ENCODE data around the gene COMMD7. TPM values are rescaled to one million over a fixed set of nuclear protein-coding genes. Genes with fewer than 3 reads are reported as not detected.

COMMD7 gene
- total RNA-seq: 10 to 100 TPM; 11.3 to 31.6 (median 25.4) TPM

DNA sequence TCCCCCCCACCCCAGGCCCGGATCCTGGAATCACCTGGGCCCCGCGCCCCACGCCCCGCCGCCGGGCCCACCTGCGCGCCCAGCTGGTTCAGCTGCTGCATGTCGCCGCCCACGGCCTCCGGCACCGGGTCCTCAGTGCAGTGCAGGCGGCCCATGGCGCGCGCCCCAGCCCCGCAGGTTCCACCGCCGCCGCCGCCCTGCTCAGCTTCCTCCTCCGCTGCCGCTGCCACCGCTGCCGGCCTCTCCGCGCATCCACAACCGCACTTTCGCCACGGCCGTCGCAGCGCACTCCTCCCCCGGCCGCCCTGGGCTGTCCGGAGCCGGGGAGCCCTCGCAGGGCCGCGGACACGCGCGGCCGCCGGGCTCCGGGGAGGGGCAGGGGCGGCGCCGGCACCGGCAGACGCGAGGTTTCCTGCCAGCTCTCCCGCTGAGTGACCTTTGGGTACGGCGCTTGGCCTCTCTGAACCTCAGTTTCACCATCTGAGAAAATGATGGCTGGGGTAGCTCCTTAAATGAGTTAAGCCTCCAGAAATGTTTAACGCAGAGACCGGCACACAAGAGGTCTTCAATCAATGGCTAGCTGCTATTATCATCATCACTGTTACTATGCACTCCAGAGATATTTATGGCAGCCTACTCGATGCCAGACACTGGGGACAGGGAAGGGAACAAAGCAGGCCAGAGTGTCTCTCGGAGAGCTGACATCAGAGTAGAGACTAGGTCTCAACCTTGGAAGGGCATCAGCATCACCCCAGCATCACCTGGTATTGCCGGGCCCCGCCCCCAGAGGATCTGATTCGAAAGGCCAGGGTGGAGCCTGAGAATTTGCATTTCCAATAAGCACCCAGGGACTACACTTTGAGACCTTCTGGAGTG is at the start of gene COMMD7:
Gene COMMD7, minus strand, starts transcription at position 231 of the 876 bp plus-strand sequence. Its CDS starts 76 bp downstream, at position 155.
- Histone ChIP-seq H3K27ac (peak within 1 kb of the TSS; percentile 78 to 87), H3K4me1 (no peaks in the 10 kb centered on the region), H3K36me3 (no peaks in the 10 kb centered on the region), H3K9me3 (no peaks in the 10 kb centered on the region), H3K27me3 (no peaks in the 10 kb centered on the region), H3K4me3 (peak within 1 kb of the TSS; percentile 68 to 89)
- intact Hi-C loops (cut with DNase I; ENCODE audit: low total_unique reads): no loop called here
- peak in 1 of 2 donors; percentile 62 for DNase-seq
- TF ChIP-seq CTCF (IDR thresholded peaks at IDR 0.05) (no peak), POLR2A (IDR thresholded peaks at IDR 0.05) (no peak)

- no peak for DNase-seq
- H3K27me3 ChIP-seq: no peaks in the 10 kb centered on the region
- TF ChIP-seq POLR2A (IDR thresholded peaks at IDR 0.05) (no peak), CTCF (IDR thresholded peaks at IDR 0.05) (no peak)
- no peak overlapping the region for H3K4me3 ChIP-seq
- no peaks in the 10 kb centered on the region for H3K36me3 ChIP-seq
- intact Hi-C loops (cut with DNase I; ENCODE audit: low total_unique reads): no loop called here
- no peaks in the 10 kb centered on the region for H3K9me3 ChIP-seq
- no peaks in the 10 kb centered on the region for H3K4me1 ChIP-seq
- no peak overlapping the region for H3K27ac ChIP-seq
Observed at GRCh38 chr20:32792731-32793458, 49.6 kb upstream of the COMMD7 start.

DNA sequence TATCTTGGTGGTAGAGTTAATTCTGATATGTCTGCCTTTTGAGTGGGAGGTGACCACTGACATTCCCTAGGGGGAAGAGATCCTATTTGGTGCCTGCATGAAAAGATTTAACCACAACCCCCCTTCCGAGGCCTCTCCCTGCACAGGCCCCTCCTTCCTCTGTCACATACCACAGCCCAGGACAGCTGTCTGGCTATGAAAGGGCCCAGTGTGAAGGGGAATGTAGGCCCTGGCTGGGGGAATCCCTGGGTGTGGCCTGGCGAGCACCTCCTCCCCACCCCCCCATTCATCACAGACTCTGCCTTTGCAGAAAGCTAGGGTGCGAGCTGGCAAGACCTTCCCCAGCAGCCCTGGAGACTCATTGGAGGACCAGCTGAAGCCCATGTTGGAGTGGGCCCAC is 49.0 kb upstream of the COMMD7 start:
- intact Hi-C loops (cut with DNase I; ENCODE audit: low total_unique reads): no loop called here
- no peak overlapping the region for H3K27ac ChIP-seq
- TF ChIP-seq CTCF (IDR thresholded peaks at IDR 0.05) (no peak), POLR2A (IDR thresholded peaks at IDR 0.05) (no peak)
- H3K9me3 ChIP-seq: no peaks in the 10 kb centered on the region
- H3K27me3 ChIP-seq: no peaks in the 10 kb centered on the region
- H3K4me1 ChIP-seq: no peaks in the 10 kb centered on the region
- DNase-seq: no peak
- no peak overlapping the region for H3K4me3 ChIP-seq
- no peaks in the 10 kb centered on the region for H3K36me3 ChIP-seq

GRCh38 chr20:32790751-32791057 is 47.4 kb upstream of the COMMD7 start:
- Histone ChIP-seq H3K27ac (no peak overlapping the region), H3K9me3 (no peaks in the 10 kb centered on the region), H3K4me1 (no peaks in the 10 kb centered on the region), H3K4me3 (no peak overlapping the region), H3K27me3 (no peaks in the 10 kb centered on the region), H3K36me3 (no peaks in the 10 kb centered on the region)
- intact Hi-C loops (cut with DNase I; ENCODE audit: low total_unique reads): no loop called here
- TF ChIP-seq CTCF (IDR thresholded peaks at IDR 0.05): no peak
- no peak for TF ChIP-seq POLR2A (IDR thresholded peaks at IDR 0.05)
- DNase-seq: no peak

Data from uterus (tissue), 4 donors.